Ovary (tissue), 3 donors: ENCODE data around the gene LCE1F.

Source experiments
- EP300 ChIP-seq: sonication (generic); formaldehyde crosslinking; IDR thresholded peaks from one replicate; pipeline ENCODE4 v1.6.1; 2017; ENCODE audit warnings: antibody characterized with exemption
- TF ChIP-seq, protein P1 (sequence below), 3 donors: fragments of 450-650 bp in 2 of 3; fragments of 200-600 bp in 1 of 3; IDR thresholded peaks; one replicate each; pipeline versions ENCODE4 v1.5.1 to v1.8.0; 2016 to 2022; ENCODE audit warnings: antibody characterized with exemption in 3 of 3, mild to moderate bottlenecking in 1 of 3
- donor health status: DM: no; HTN: no; CAD: no.

DNA sequence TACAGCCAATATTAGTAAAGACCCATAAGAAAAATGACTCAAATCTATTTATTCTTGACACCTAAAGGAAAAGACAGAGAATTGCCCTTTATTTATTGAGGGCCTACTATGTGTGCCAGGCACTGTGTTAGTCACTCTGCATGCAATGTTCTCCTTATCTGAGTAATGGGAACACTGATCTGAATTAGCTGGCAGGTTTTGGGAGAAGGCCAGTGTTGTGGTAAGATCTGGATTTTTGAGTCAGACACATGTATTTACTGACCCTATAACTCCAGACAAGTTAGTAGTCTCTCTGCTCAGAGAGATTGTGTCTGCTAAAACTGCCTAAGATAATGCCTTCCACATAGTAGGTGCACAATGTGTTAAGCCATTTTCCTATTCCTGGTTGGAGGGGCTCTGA, 49.7 kb upstream of the LCE1F start:
- TF ChIP-seq, protein P1, sequence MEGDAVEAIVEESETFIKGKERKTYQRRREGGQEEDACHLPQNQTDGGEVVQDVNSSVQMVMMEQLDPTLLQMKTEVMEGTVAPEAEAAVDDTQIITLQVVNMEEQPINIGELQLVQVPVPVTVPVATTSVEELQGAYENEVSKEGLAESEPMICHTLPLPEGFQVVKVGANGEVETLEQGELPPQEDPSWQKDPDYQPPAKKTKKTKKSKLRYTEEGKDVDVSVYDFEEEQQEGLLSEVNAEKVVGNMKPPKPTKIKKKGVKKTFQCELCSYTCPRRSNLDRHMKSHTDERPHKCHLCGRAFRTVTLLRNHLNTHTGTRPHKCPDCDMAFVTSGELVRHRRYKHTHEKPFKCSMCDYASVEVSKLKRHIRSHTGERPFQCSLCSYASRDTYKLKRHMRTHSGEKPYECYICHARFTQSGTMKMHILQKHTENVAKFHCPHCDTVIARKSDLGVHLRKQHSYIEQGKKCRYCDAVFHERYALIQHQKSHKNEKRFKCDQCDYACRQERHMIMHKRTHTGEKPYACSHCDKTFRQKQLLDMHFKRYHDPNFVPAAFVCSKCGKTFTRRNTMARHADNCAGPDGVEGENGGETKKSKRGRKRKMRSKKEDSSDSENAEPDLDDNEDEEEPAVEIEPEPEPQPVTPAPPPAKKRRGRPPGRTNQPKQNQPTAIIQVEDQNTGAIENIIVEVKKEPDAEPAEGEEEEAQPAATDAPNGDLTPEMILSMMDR (IDR thresholded peaks at IDR 0.05) = no peak
- TF ChIP-seq EP300 = no peak
